ENCODE measurements around the gene ATP2B2. TPM values are rescaled to one million over a fixed set of nuclear protein-coding genes. Genes with fewer than 3 reads are reported as not detected.

Gene ATP2B2
- polyA plus RNA-seq, 2 of the 4 experiments (the other 2 are of a cell fraction): 0.03 to 0.04 TPM

DNA sequence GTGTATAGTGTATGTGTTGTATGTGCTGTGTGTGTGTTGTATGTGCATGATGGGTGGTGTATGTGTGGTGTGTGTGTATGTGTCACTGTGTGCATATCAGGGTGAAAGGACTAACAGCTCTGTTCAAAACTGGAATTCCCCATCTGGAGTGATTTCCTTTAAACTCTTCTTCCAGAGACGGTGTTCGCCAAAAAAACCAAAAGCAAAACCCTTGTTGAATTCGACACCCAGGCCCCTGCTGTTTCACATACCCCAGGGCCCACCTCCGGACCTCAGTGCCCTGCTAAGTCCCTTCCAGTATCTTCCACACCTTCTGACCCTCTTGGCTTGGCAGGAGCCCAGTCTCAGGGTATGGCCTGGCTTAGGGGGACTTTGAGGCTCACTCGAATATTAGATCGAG is 139.6 kb downstream of the ATP2B2 start:
- Histone ChIP-seq H3K4me1 (peaks cover 15% of the 10 kb centered on the region; the same call in 1 of the 3 replicates), H3K27ac (peak overlapping the region in 1 of 2 experiments; percentile 50; a peak in 3 of 6 replicates), H3K9me3 (no peaks in the 10 kb centered on the region), H3K4me2 (0 out of 3 replicates have a peak overlapping the region, but pooled peaks have one; percentile 33), H3K4me3 (no peak overlapping the region)
- peak in 1 of 2 experiments; percentile 18; a peak in 2 of 6 replicates for ATAC-seq
- ChIA-PET CTCF (interaction anchor here (1.4 to 3.1 kb wide), 4 partner anchors 8 to 21 kb away, joined by 5 to 21 read pairs (median 8); no protein-coding TSS in a partner anchor), POLR2A (no interaction called here)
- WGBS (ENCODE audit: missing lambda C conversion rate): 62% methylated on average over 6 of the region's 6 CpGs
- FAIRE-seq: no peak
- no peak for DNase-seq (ENCODE audit: low read depth in 1 of 2, low spot score in 1 of 2)
- TF ChIP-seq JUN (IDR thresholded peaks at IDR 0.05) (no peak), HDAC2 (IDR thresholded peaks at IDR 0.05) (no peak), PHF8 (IDR thresholded peaks at IDR 0.05; ENCODE audit: borderline replicate concordance, low read depth) (no peak), NR3C1 (IDR thresholded peaks at IDR 0.05) (no peak), POLR2A (IDR thresholded peaks at IDR 0.05; ENCODE audit: low read length) (no peak), TFCP2L1 (CRISPR knock-in tag; IDR thresholded peaks at IDR 0.05) (no peak), RARB (CRISPR knock-in tag; IDR thresholded peaks at IDR 0.05) (no peak), RAD21 (conservative IDR thresholded peaks at IDR 0.05 in 1 of 2, IDR thresholded peaks at IDR 0.05 in 1 of 2) (no peak), CBX8 (IDR thresholded peaks at IDR 0.05) (no peak), RCOR1 (IDR thresholded peaks at IDR 0.05; ENCODE audit: low read depth, low read length) (no peak), RFX5 (IDR thresholded peaks at IDR 0.05) (no peak), HEYL (CRISPR knock-in tag; IDR thresholded peaks at IDR 0.05) (no peak), CBX2 (IDR thresholded peaks at IDR 0.05; ENCODE audit: borderline replicate concordance, low read depth) (no peak), HOXB5 (CRISPR knock-in tag; IDR thresholded peaks at IDR 0.05) (no peak), BHLHE40 (IDR thresholded peaks at IDR 0.05; ENCODE audit: low read depth, low read length) (no peak), SREBF2 (IDR thresholded peaks at IDR 0.05) (no peak)
- TF ChIP-seq, protein P1, sequence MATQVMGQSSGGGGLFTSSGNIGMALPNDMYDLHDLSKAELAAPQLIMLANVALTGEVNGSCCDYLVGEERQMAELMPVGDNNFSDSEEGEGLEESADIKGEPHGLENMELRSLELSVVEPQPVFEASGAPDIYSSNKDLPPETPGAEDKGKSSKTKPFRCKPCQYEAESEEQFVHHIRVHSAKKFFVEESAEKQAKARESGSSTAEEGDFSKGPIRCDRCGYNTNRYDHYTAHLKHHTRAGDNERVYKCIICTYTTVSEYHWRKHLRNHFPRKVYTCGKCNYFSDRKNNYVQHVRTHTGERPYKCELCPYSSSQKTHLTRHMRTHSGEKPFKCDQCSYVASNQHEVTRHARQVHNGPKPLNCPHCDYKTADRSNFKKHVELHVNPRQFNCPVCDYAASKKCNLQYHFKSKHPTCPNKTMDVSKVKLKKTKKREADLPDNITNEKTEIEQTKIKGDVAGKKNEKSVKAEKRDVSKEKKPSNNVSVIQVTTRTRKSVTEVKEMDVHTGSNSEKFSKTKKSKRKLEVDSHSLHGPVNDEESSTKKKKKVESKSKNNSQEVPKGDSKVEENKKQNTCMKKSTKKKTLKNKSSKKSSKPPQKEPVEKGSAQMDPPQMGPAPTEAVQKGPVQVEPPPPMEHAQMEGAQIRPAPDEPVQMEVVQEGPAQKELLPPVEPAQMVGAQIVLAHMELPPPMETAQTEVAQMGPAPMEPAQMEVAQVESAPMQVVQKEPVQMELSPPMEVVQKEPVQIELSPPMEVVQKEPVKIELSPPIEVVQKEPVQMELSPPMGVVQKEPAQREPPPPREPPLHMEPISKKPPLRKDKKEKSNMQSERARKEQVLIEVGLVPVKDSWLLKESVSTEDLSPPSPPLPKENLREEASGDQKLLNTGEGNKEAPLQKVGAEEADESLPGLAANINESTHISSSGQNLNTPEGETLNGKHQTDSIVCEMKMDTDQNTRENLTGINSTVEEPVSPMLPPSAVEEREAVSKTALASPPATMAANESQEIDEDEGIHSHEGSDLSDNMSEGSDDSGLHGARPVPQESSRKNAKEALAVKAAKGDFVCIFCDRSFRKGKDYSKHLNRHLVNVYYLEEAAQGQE (IDR thresholded peaks at IDR 0.05): no peak
- TF ChIP-seq, protein P2, sequence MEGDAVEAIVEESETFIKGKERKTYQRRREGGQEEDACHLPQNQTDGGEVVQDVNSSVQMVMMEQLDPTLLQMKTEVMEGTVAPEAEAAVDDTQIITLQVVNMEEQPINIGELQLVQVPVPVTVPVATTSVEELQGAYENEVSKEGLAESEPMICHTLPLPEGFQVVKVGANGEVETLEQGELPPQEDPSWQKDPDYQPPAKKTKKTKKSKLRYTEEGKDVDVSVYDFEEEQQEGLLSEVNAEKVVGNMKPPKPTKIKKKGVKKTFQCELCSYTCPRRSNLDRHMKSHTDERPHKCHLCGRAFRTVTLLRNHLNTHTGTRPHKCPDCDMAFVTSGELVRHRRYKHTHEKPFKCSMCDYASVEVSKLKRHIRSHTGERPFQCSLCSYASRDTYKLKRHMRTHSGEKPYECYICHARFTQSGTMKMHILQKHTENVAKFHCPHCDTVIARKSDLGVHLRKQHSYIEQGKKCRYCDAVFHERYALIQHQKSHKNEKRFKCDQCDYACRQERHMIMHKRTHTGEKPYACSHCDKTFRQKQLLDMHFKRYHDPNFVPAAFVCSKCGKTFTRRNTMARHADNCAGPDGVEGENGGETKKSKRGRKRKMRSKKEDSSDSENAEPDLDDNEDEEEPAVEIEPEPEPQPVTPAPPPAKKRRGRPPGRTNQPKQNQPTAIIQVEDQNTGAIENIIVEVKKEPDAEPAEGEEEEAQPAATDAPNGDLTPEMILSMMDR (IDR thresholded peaks at IDR 0.05): no peak
- TF ChIP-seq, protein P3, sequence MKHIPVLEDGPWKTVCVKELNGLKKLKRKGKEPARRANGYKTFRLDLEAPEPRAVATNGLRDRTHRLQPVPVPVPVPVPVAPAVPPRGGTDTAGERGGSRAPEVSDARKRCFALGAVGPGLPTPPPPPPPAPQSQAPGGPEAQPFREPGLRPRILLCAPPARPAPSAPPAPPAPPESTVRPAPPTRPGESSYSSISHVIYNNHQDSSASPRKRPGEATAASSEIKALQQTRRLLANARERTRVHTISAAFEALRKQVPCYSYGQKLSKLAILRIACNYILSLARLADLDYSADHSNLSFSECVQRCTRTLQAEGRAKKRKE (CRISPR knock-in tag; IDR thresholded peaks at IDR 0.05; ENCODE audit: low read depth): no peak

DNA sequence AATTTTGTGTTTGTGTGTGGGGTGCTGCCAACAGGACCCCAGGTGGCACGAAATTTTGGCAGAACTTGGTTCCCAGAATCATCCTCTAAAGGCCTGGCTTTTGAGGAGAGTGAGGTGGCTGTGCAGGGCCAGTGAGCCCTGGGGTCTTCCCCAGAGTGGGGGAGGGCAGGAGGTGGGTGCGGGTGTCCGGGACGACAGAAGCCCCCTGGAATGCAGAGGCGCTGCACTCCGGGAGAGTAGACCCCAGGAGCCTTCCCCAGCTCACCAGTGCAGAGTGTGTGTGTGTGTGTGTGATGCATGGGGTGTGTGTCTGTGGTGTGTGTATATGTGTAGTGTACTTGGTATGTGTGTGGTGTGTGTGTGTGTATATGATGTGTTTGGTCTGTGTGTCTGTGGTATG is 140.1 kb downstream of the ATP2B2 start:
- ChIA-PET CTCF (interaction anchor here (2.5 to 3.1 kb wide), 2 partner anchors 10 to 21 kb away, joined by 7 to 21 read pairs; no protein-coding TSS in a partner anchor), POLR2A (no interaction called here)
- H3K27ac ChIP-seq: no peak overlapping the region
- H3K4me3 ChIP-seq: no peak overlapping the region
- TF ChIP-seq KDM5A (IDR thresholded peaks at IDR 0.05) (no peak), TFCP2L1 (CRISPR knock-in tag; IDR thresholded peaks at IDR 0.05) (no peak)
- FAIRE-seq (no peak), DNase-seq (ENCODE audit: low read depth in 1 of 2, low spot score in 1 of 2) (no peak), ATAC-seq (no peak)
- no peaks in the 10 kb centered on the region for H3K9me3 ChIP-seq
- H3K4me2 ChIP-seq: no peak overlapping the region
- peaks cover 15% of the 10 kb centered on the region; the same call in 1 of the 3 replicates for H3K4me1 ChIP-seq
- 73% methylated on average over 6 of the region's 6 CpGs for whole genome bisulfite sequencing (ENCODE audit: missing lambda C conversion rate)
